ENCODE measurements around the gene KLHL1.

Gene KLHL1

GRCh38 chr13:70014337-70014736, 93.9 kb downstream of the KLHL1 start:
- Histone ChIP-seq H3K4me1 (ENCODE audit: insufficient read depth, low read length) (no peaks in the 10 kb centered on the region), H3K4me3 (ENCODE audit: low read depth in 1 of 2, low read length in 2 of 2) (no peak overlapping the region), H3K9ac (ENCODE audit: low read length) (no peak overlapping the region)

GRCh38 chr13:69999875-70000274, 108.4 kb downstream of the KLHL1 start:
- Histone ChIP-seq H3K27me3 (ENCODE audit: control insufficient read depth in 1 of 2, insufficient read depth in 2 of 2, low read length in 2 of 2) (no peaks in the 10 kb centered on the region), H3K4me1 (ENCODE audit: insufficient read depth, low read length) (no peaks in the 10 kb centered on the region), H3K9ac (ENCODE audit: low read length) (no peak overlapping the region), H3K9me3 (ENCODE audit: low read length) (no peaks in the 10 kb centered on the region), H3K27ac (ENCODE audit: low read depth, low read length) (no peak overlapping the region), H3K4me3 (ENCODE audit: low read depth in 1 of 2, low read length in 2 of 2) (no peak overlapping the region), H3K36me3 (ENCODE audit: insufficient read depth, low read length) (no peaks in the 10 kb centered on the region)

More at GRCh38 chr13:70014337-70014736, 93.9 kb downstream of the KLHL1 start:
- H3K9me3 ChIP-seq (ENCODE audit: low read length), result no peaks in the 10 kb centered on the region
- no peaks in the 10 kb centered on the region for H3K36me3 ChIP-seq (ENCODE audit: insufficient read depth, low read length)
- no peaks in the 10 kb centered on the region for H3K27me3 ChIP-seq (ENCODE audit: control insufficient read depth in 1 of 2, insufficient read depth in 2 of 2, low read length in 2 of 2)
- no peak overlapping the region for H3K27ac ChIP-seq (ENCODE audit: low read depth, low read length)

- H3K27me3 ChIP-seq (ENCODE audit: control insufficient read depth in 1 of 2, insufficient read depth in 2 of 2, low read length in 2 of 2), result no peaks in the 10 kb centered on the region
- no peaks in the 10 kb centered on the region for H3K36me3 ChIP-seq (ENCODE audit: insufficient read depth, low read length)
- H3K9ac ChIP-seq (ENCODE audit: low read length), result no peak overlapping the region
- no peak overlapping the region for H3K4me3 ChIP-seq (ENCODE audit: low read depth in 1 of 2, low read length in 2 of 2)
- no peak overlapping the region for H3K27ac ChIP-seq (ENCODE audit: low read depth, low read length)
- H3K4me1 ChIP-seq (ENCODE audit: insufficient read depth, low read length), result no peaks in the 10 kb centered on the region
- H3K9me3 ChIP-seq (ENCODE audit: low read length), result no peaks in the 10 kb centered on the region
These were observed 111.2 kb downstream of the KLHL1 start for GRCh38 chr13:69997061-69997460.

- H3K4me3 ChIP-seq (ENCODE audit: low read depth in 1 of 2, low read length in 2 of 2), result no peak overlapping the region
- H3K27ac ChIP-seq (ENCODE audit: low read depth, low read length), result no peak overlapping the region
- H3K4me1 ChIP-seq (ENCODE audit: insufficient read depth, low read length), result no peaks in the 10 kb centered on the region
These were observed 127.5 kb downstream of the KLHL1 start for GRCh38 chr13:69980799-69981198.

GRCh38 chr13:69975496-69975895, 132.8 kb downstream of the KLHL1 start:
- Histone ChIP-seq H3K27me3 (ENCODE audit: control insufficient read depth in 1 of 2, insufficient read depth in 2 of 2, low read length in 2 of 2) (no peaks in the 10 kb centered on the region), H3K9ac (ENCODE audit: low read length) (no peak overlapping the region), H3K9me3 (ENCODE audit: low read length) (no peaks in the 10 kb centered on the region), H3K4me3 (ENCODE audit: low read depth in 1 of 2, low read length in 2 of 2) (no peak overlapping the region), H3K27ac (ENCODE audit: low read depth, low read length) (no peak overlapping the region), H3K36me3 (ENCODE audit: insufficient read depth, low read length) (no peaks in the 10 kb centered on the region), H3K4me1 (ENCODE audit: insufficient read depth, low read length) (no peaks in the 10 kb centered on the region)

More at GRCh38 chr13:69980799-69981198, 127.5 kb downstream of the KLHL1 start:
- no peak overlapping the region for H3K9ac ChIP-seq (ENCODE audit: low read length)
- no peaks in the 10 kb centered on the region for H3K36me3 ChIP-seq (ENCODE audit: insufficient read depth, low read length)
- no peaks in the 10 kb centered on the region for H3K27me3 ChIP-seq (ENCODE audit: control insufficient read depth in 1 of 2, insufficient read depth in 2 of 2, low read length in 2 of 2)
- no peaks in the 10 kb centered on the region for H3K9me3 ChIP-seq (ENCODE audit: low read length)

GRCh38 chr13:69970520-69970919, 137.7 kb downstream of the KLHL1 start:
- Histone ChIP-seq H3K4me1 (ENCODE audit: insufficient read depth, low read length) (no peaks in the 10 kb centered on the region), H3K27me3 (ENCODE audit: control insufficient read depth in 1 of 2, insufficient read depth in 2 of 2, low read length in 2 of 2) (no peaks in the 10 kb centered on the region), H3K9me3 (ENCODE audit: low read length) (no peaks in the 10 kb centered on the region), H3K9ac (ENCODE audit: low read length) (no peak overlapping the region), H3K4me3 (ENCODE audit: low read depth in 1 of 2, low read length in 2 of 2) (no peak overlapping the region), H3K36me3 (ENCODE audit: insufficient read depth, low read length) (no peaks in the 10 kb centered on the region), H3K27ac (ENCODE audit: low read depth, low read length) (no peak overlapping the region)

- Histone ChIP-seq H3K27me3 (ENCODE audit: control insufficient read depth in 1 of 2, insufficient read depth in 2 of 2, low read length in 2 of 2) (no peaks in the 10 kb centered on the region), H3K9me3 (ENCODE audit: low read length) (no peaks in the 10 kb centered on the region), H3K4me3 (ENCODE audit: low read depth in 1 of 2, low read length in 2 of 2) (no peak overlapping the region), H3K27ac (ENCODE audit: low read depth, low read length) (no peak overlapping the region), H3K4me1 (ENCODE audit: insufficient read depth, low read length) (no peaks in the 10 kb centered on the region), H3K9ac (ENCODE audit: low read length) (no peak overlapping the region), H3K36me3 (ENCODE audit: insufficient read depth, low read length) (no peaks in the 10 kb centered on the region)
These were observed 149.2 kb downstream of the KLHL1 start for GRCh38 chr13:69959046-69959445.

- H3K4me1 ChIP-seq (ENCODE audit: insufficient read depth, low read length), result no peaks in the 10 kb centered on the region
- H3K4me3 ChIP-seq (ENCODE audit: low read depth in 1 of 2, low read length in 2 of 2), result no peak overlapping the region
- H3K9me3 ChIP-seq (ENCODE audit: low read length), result no peaks in the 10 kb centered on the region
- no peak overlapping the region for H3K27ac ChIP-seq (ENCODE audit: low read depth, low read length)
- no peaks in the 10 kb centered on the region for H3K36me3 ChIP-seq (ENCODE audit: insufficient read depth, low read length)
- H3K9ac ChIP-seq (ENCODE audit: low read length), result no peak overlapping the region
- H3K27me3 ChIP-seq (ENCODE audit: control insufficient read depth in 1 of 2, insufficient read depth in 2 of 2, low read length in 2 of 2), result no peaks in the 10 kb centered on the region
These were observed 151.4 kb downstream of the KLHL1 start for GRCh38 chr13:69956839-69957238.

- H3K9ac ChIP-seq (ENCODE audit: low read length), result no peak overlapping the region
- H3K36me3 ChIP-seq (ENCODE audit: insufficient read depth, low read length), result no peaks in the 10 kb centered on the region
- H3K27me3 ChIP-seq (ENCODE audit: control insufficient read depth in 1 of 2, insufficient read depth in 2 of 2, low read length in 2 of 2), result no peaks in the 10 kb centered on the region
- no peaks in the 10 kb centered on the region for H3K9me3 ChIP-seq (ENCODE audit: low read length)
- H3K4me3 ChIP-seq (ENCODE audit: low read depth in 1 of 2, low read length in 2 of 2), result no peak overlapping the region
- H3K4me1 ChIP-seq (ENCODE audit: insufficient read depth, low read length), result no peaks in the 10 kb centered on the region
- H3K27ac ChIP-seq (ENCODE audit: low read depth, low read length), result no peak overlapping the region
These were observed 151.9 kb downstream of the KLHL1 start for GRCh38 chr13:69956349-69956748.

- no peak overlapping the region for H3K9ac ChIP-seq (ENCODE audit: low read length)
- no peak overlapping the region for H3K4me3 ChIP-seq (ENCODE audit: low read depth in 1 of 2, low read length in 2 of 2)
- H3K9me3 ChIP-seq (ENCODE audit: low read length), result no peaks in the 10 kb centered on the region
- no peaks in the 10 kb centered on the region for H3K27me3 ChIP-seq (ENCODE audit: control insufficient read depth in 1 of 2, insufficient read depth in 2 of 2, low read length in 2 of 2)
- H3K27ac ChIP-seq (ENCODE audit: low read depth, low read length), result no peak overlapping the region
- H3K4me1 ChIP-seq (ENCODE audit: insufficient read depth, low read length), result no peaks in the 10 kb centered on the region
- no peaks in the 10 kb centered on the region for H3K36me3 ChIP-seq (ENCODE audit: insufficient read depth, low read length)
These were observed 153.0 kb downstream of the KLHL1 start for GRCh38 chr13:69955271-69955670.

- peaks cover 6% of the 10 kb centered on the region for H3K9me3 ChIP-seq (ENCODE audit: low read length)
- H3K27me3 ChIP-seq (ENCODE audit: control insufficient read depth in 1 of 2, insufficient read depth in 2 of 2, low read length in 2 of 2), result no peaks in the 10 kb centered on the region
- H3K36me3 ChIP-seq (ENCODE audit: insufficient read depth, low read length), result no peaks in the 10 kb centered on the region
- H3K9ac ChIP-seq (ENCODE audit: low read length), result no peak overlapping the region
- no peak overlapping the region for H3K4me3 ChIP-seq (ENCODE audit: low read depth in 1 of 2, low read length in 2 of 2)
- H3K4me1 ChIP-seq (ENCODE audit: insufficient read depth, low read length), result no peaks in the 10 kb centered on the region
- H3K27ac ChIP-seq (ENCODE audit: low read depth, low read length), result no peak overlapping the region
These were observed 156.8 kb downstream of the KLHL1 start for GRCh38 chr13:69951412-69951811.

GRCh38 chr13:69950160-69950559, 158.1 kb downstream of the KLHL1 start:
- Histone ChIP-seq H3K4me1 (ENCODE audit: insufficient read depth, low read length) (no peaks in the 10 kb centered on the region), H3K9me3 (ENCODE audit: low read length) (peaks cover 6% of the 10 kb centered on the region), H3K27ac (ENCODE audit: low read depth, low read length) (no peak overlapping the region), H3K36me3 (ENCODE audit: insufficient read depth, low read length) (no peaks in the 10 kb centered on the region), H3K27me3 (ENCODE audit: control insufficient read depth in 1 of 2, insufficient read depth in 2 of 2, low read length in 2 of 2) (no peaks in the 10 kb centered on the region), H3K9ac (ENCODE audit: low read length) (no peak overlapping the region), H3K4me3 (ENCODE audit: low read depth in 1 of 2, low read length in 2 of 2) (no peak overlapping the region)
